ENCODE data around the gene TMEM131L.

DNA sequence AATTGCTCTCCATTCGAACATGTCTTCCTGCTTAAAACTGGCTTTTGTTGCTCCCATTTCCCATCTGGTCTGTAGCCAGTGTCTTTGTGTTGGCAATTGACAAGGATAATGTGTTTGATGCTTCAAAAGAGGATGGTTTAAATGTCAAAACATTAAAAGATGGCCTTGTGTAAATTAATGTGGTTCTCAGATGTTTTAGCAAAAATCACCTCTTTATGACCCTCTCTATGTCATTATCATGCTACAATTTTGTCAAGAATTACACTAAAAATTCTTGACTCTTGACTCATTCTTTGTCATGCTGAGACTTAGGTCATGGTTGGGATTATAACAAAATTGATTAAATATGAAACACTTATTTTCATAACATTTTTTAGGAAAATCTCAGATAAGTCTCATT is 47.4 kb downstream of the TMEM131L start:
- TF ChIP-seq, protein P1, sequence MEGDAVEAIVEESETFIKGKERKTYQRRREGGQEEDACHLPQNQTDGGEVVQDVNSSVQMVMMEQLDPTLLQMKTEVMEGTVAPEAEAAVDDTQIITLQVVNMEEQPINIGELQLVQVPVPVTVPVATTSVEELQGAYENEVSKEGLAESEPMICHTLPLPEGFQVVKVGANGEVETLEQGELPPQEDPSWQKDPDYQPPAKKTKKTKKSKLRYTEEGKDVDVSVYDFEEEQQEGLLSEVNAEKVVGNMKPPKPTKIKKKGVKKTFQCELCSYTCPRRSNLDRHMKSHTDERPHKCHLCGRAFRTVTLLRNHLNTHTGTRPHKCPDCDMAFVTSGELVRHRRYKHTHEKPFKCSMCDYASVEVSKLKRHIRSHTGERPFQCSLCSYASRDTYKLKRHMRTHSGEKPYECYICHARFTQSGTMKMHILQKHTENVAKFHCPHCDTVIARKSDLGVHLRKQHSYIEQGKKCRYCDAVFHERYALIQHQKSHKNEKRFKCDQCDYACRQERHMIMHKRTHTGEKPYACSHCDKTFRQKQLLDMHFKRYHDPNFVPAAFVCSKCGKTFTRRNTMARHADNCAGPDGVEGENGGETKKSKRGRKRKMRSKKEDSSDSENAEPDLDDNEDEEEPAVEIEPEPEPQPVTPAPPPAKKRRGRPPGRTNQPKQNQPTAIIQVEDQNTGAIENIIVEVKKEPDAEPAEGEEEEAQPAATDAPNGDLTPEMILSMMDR (optimal IDR thresholded peaks at IDR 0.05 in 1 of 3, IDR thresholded peaks at IDR 0.05 in 1 of 3, conservative IDR thresholded peaks at IDR 0.05 in 1 of 3; ENCODE audit: extremely low read depth in 1 of 3, insufficient read depth in 2 of 3, low read length in 3 of 3), result no peak
- no peak for TF ChIP-seq EZH2 (IDR thresholded peaks at IDR 0.05; ENCODE audit: low read length)

All from keratinocyte (primary cell).